Psoas muscle (tissue), 8 donors: ENCODE measurements around the gene LRBA. TPM values are rescaled to one million over a fixed set of nuclear protein-coding genes. Genes with fewer than 3 reads are reported as not detected.

ENCODE experiments used
- ATAC-seq, 4 donors: fragments of 200-7000 bp; cut with Tn5 transposase; one replicate each; pipeline ENCODE4 v1.9.1; 2020; ENCODE audit warnings: moderate library complexity in 3 of 4, mild to moderate bottlenecking in 2 of 4
- DNase-seq, 2 donors: peaks; one replicate each; pipeline ENCODE4 v3.0.0-alpha.2; 2020
- H3K27ac ChIP-seq: fragments of 200-600 bp; one replicate; pipeline ENCODE4 v1.8.0; 2022
- H3K27me3 ChIP-seq, 3 donors: fragments of 200-600 bp in 1 of 3; one replicate each; pipeline versions ENCODE4 v1.6.1 to v1.8.0; 2013 to 2022; ENCODE audit warnings: low read length in 2 of 3, mild to moderate bottlenecking in 2 of 3, moderate library complexity in 1 of 3; ENCODE audit not compliant: insufficient read depth in 3 of 3
- H3K36me3 ChIP-seq, 2 donors: fragments of 200-600 bp in 1 of 2; one replicate each; pipeline versions ENCODE4 v1.6.1 to v1.8.0; 2013 to 2022; ENCODE audit warnings: low read depth in 1 of 2, mild to moderate bottlenecking in 1 of 2, moderate library complexity in 1 of 2; ENCODE audit not compliant: insufficient read depth in 1 of 2
- H3K4me1 ChIP-seq: fragments of 200-600 bp; one replicate; pipeline ENCODE4 v1.8.0; 2022
- H3K4me3 ChIP-seq: fragments of 200-600 bp; one replicate; pipeline ENCODE4 v1.8.0; 2022; ENCODE audit warnings: mild to moderate bottlenecking
- H3K9me3 ChIP-seq: fragments of 200-600 bp; one replicate; pipeline ENCODE4 v1.8.0; 2022
- WGBS, 3 donors: extraction: QIAGEN DNeasy Blood & Tissue Kit; methylation state at CpG; one replicate each; pipeline versions ENCODE4 v1.1.6 to v1.1.7; 2013; 5-methylcytosine and 5-hydroxymethylcytosine counted together
- intact Hi-C, 2 donors: fragments of 100-400 bp; cut with DNase I; formaldehyde crosslinking; loops; one replicate each; pipeline versions ENCODE4 v1.11.0 to v1.14.2; 2022
- polyA plus RNA-seq, 3 donors: library from polyadenylated mRNA; stranded (reverse); fragments of 200-250 nt; gene quantifications; one replicate each; pipeline ENCODE4 v1.2.3, GENCODE V29; 2013
- total RNA-seq, 4 donors: library from RNA; stranded (reverse); fragmentation: NEBNext Ultra II Directional in 2 of 4; extraction: Animal tissue kit (Norgen Biotek cat#: 25700) in 2 of 4; gene quantifications; one replicate each; pipeline versions ENCODE4 v1.2.1 to v1.2.4, GENCODE V29; 2021 to 2023
- TF ChIP-seq, protein P1 (sequence below): fragments of 200-600 bp; IDR thresholded peaks from one replicate; pipeline ENCODE4 v1.8.0; 2022; ENCODE audit warnings: antibody characterized with exemption
- donor health status: healthy with polysubstance abuse.
- donor health status: DM: no; HTN: no; CAD: no; lungs with moderate emphysema.
- donor health status: Bipolar disorder and iron deficiency.
- donor health status: healthy.
- donor health status: DM: yes; HTN: yes; CAD: no.
- donor health status: DM: no; HTN: no; CAD: no.
- donor health status: DM: no; HTN: no; CAD: no.
- donor health status: DM: yes; HTN: yes; CAD: no.

The LRBA gene
- total and polyA plus RNA-seq, 7 donors: 2.9 to 10.6 (median 6.4) TPM

DNA sequence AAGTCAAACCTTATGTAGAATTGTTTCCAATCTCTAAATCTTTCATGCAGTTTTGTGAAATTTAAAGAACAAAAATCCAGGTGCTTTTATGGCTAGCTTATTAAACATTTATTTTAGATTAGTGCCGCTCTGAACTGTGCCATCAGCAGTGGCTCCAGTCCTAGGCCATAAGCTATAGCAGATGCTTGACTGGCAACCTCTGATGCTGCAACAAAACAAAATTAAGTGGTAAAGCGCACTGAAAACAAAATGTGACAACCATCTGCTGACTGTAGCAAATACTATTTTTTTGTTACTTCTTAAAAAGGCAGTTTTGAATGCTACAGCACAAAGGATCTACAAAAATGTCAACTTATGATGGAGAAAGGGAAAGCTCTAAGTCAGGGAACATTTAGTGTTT is 699.4 kb downstream of the LRBA start:
- ATAC-seq (no peak), DNase-seq (no peak)
- Histone ChIP-seq H3K4me1 (no peaks in the 10 kb centered on the region), H3K27me3 (no peaks in the 10 kb centered on the region), H3K4me3 (no peak overlapping the region), H3K36me3 (no peaks in the 10 kb centered on the region), H3K9me3 (no peaks in the 10 kb centered on the region), H3K27ac (no peak overlapping the region)
- TF ChIP-seq, protein P1, sequence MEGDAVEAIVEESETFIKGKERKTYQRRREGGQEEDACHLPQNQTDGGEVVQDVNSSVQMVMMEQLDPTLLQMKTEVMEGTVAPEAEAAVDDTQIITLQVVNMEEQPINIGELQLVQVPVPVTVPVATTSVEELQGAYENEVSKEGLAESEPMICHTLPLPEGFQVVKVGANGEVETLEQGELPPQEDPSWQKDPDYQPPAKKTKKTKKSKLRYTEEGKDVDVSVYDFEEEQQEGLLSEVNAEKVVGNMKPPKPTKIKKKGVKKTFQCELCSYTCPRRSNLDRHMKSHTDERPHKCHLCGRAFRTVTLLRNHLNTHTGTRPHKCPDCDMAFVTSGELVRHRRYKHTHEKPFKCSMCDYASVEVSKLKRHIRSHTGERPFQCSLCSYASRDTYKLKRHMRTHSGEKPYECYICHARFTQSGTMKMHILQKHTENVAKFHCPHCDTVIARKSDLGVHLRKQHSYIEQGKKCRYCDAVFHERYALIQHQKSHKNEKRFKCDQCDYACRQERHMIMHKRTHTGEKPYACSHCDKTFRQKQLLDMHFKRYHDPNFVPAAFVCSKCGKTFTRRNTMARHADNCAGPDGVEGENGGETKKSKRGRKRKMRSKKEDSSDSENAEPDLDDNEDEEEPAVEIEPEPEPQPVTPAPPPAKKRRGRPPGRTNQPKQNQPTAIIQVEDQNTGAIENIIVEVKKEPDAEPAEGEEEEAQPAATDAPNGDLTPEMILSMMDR: no peak
- intact Hi-C loops: no loop called here
- WGBS, 3 donors: 78 to 87% (median 78%) methylated on average over 2 of the region's 2 CpGs

DNA sequence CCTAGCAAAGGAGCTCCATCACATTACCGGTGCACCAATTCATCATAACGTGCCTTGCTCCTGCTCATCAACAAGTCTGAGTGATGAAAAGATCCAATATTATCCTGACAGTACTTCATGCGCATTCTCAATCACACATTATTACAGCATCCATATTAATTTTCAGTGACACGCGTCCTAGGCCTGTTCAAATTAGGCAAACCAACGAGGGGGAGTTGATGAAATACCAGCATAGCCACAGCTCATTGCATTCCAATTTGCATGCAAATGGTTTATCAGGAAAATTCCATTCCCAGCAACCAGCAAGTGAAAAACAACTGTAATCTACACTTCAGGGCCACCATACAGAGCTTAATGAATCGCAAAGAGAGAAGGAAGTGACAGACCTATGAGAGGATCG is 699.9 kb downstream of the LRBA start:
- H3K27me3 ChIP-seq: no peaks in the 10 kb centered on the region
- TF ChIP-seq, protein P1: no peak
- H3K4me1 ChIP-seq: no peaks in the 10 kb centered on the region
- no peaks in the 10 kb centered on the region for H3K36me3 ChIP-seq
- H3K27ac ChIP-seq: no peak overlapping the region
- H3K9me3 ChIP-seq: no peaks in the 10 kb centered on the region
- ATAC-seq: no peak
- DNase-seq: no peak
- intact Hi-C loops: no loop called here
- WGBS, 3 donors: 73 to 76% (median 75%) methylated on average over 8 of the region's 8 CpGs
- H3K4me3 ChIP-seq: no peak overlapping the region

DNA sequence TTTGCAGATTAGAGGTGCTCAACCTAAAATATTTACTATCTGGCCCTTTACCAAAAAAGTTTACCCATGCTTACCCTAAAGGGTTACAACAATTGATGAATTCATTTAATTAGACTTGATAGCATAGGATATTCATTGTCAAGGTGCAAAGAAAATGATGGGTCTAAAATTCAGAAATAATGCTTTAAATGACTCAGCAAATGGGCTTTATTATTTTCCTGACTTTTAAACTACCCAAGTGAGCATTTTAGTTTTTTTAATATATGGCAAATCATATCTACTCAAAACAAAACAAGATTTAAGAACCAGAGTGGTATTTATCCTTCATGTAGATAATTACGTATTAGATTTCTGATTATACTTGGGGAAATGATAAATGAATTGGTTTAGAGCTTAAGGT is 701.1 kb downstream of the LRBA start:
- Histone ChIP-seq H3K4me1 (no peaks in the 10 kb centered on the region), H3K4me3 (no peak overlapping the region), H3K27ac (no peak overlapping the region), H3K9me3 (no peaks in the 10 kb centered on the region), H3K36me3 (peaks cover 0 to 5% of the 10 kb centered on the region in 2 donors), H3K27me3 (no peaks in the 10 kb centered on the region)
- 97 to 100% (median 99%) methylated on average over 1 of the region's 1 CpG for WGBS, 3 donors
- no peak for ATAC-seq
- TF ChIP-seq, protein P1: no peak
- DNase-seq: no peak
- intact Hi-C loops: no loop called here

DNA sequence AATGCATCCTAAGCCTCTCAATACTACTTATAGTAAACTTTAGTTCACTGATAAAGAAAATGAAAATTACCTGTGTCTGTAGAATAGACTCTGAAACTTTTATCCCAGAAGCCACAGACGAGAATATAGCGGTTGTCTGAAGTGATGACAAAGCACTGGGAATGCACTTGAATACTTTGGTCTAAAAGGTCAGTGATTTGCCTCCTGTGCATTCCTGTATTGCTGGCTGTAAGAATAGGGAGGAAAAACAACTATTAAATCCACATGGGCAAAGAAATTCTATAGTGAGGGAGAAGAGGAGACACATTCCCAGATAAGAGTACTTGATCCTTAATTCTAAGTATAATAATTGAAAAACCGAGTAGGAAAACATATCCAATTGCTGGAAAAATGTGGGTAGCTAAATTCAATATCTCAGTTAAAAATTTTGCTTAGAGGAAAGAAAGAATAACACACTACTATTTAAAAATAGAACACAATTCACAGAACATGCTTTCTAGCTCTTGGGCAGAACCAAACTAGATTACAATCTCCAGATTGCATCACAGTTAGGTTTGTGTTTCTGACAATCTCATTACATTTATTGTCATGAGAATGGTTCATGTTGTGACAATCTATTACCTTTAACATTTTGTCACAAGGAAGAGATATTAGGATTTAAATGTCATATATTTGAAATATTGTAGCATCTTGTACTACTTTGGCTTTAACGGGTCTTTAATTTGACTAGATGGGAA is 704.8 kb downstream of the LRBA start:
- Histone ChIP-seq H3K27ac (no peak overlapping the region), H3K4me1 (no peaks in the 10 kb centered on the region), H3K4me3 (no peak overlapping the region), H3K36me3 (peaks cover 0 to 5% of the 10 kb centered on the region in 2 donors), H3K27me3 (no peaks in the 10 kb centered on the region), H3K9me3 (no peaks in the 10 kb centered on the region)
- TF ChIP-seq, protein P1: no peak
- 77 to 80% (median 78%) methylated on average over 4 of the region's 4 CpGs for WGBS, 3 donors
- intact Hi-C loops: no loop called here
- no peak for ATAC-seq
- DNase-seq: no peak
